ENCODE results near the gene IKZF3.

Gene IKZF3

DNA sequence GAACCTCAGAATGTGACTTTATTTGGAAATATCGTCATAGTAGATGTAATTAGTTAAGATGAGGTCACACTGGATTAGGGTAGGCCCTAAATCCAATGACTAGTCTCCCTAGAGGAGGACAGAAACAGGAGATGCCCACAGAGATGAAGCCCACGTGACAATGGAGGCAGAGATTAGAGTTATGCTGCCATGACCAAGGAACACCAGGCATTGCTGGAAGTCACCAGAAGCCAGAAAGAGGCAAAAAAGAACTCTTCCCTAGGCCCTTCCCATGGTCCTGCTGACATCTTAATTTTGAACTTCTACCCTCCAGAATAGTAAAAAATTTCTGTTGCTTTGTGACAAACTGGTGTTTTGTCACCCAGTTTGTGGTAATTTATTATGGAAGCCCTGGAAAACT is 49.6 kb downstream of the IKZF3 start:
- no peak for FAIRE-seq

DNA sequence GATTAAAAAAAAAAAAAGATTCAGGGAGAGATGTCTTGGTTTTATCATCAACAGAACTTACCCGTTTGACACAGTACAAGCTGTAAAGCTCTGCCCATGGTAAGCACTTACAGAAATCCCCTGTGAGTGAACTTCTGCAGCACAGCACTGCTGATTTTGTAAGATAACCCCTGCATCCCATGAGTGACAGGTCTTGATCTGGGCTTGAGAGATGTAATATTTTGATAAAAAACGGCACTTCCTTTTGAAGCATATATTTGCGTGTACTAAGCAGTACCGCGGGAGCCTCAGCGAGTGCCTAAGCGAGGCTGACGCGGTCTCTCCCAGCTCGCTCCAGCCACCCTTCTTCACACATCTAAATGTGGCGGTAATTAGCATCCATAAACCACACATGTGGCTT is 50.5 kb downstream of the IKZF3 start:
- FAIRE-seq, result no peak

DNA sequence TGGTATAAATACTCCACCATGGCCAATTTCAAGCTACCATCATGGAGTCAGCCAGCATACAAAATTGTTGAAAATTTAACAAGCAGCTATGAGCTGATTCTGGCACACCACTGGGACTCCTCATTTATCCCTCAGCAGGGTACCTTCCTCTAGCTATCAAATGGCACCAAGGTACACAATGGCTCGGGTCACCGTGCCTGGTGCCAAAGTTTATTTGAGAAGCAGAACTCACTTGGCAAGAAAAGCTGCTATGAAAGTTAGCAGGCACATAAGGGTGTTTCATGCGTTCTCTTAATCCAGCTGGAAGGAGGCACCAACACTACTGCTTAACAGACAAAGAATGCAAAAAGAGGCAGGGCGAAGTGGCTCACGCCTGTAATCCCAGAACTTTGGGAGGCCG is 51.6 kb downstream of the IKZF3 start:
- no peak for FAIRE-seq

GRCh38 chr17:39810939-39811728 is 53.0 kb downstream of the IKZF3 start:
- no peak for FAIRE-seq

DNA sequence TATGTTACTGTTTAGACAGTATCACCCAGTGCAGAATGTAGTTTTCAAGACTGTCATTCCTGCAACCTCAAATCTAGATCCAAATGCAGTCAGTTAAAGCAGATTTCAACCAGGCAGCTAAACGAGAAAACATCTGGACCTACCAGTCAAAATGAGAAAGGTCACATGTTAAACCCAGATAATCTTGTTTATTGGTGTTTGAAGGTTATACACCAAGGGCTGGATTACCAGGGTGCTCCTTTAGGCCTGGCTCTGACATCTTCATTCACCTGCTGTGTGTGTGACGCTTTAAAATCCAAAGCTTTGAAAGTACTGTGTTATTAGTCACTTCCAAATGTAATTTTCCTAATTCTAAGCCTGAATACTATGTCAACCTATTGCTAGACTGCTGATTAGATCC is 54.9 kb downstream of the IKZF3 start:
- FAIRE-seq, result no peak

- no peak for FAIRE-seq
Measured at GRCh38 chr17:39808409-39808997, 55.6 kb downstream of the IKZF3 start.

DNA sequence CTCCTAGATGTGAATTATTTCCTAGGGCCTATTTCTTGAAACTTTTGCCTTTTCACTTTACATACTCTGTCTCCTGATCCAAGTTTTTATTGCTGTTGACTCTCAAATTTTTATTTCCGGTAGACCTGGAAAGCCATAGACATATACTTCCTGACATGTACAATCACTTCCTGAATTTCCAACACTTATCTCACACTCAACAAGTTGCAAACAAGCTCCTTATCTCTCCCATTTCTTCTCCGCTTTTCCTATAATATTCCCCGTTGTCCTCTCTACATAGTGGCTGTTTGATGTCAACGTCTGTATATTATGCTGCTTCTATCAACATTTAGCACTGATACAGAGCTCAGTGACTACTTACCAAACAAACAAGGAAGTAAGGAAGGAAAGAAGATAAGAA is 59.3 kb downstream of the IKZF3 start:
- no peak for FAIRE-seq

GRCh38 chr17:39801055-39801454 is 63.1 kb downstream of the IKZF3 start:
- FAIRE-seq, result no peak

GRCh38 chr17:39800540-39800939 is 63.6 kb downstream of the IKZF3 start:
- no peak for FAIRE-seq

- no peak for FAIRE-seq
Measured at GRCh38 chr17:39799395-39799794, 64.7 kb downstream of the IKZF3 start.

- FAIRE-seq, result no peak
Measured at GRCh38 chr17:39794249-39794970, 69.7 kb downstream of the IKZF3 start.

GRCh38 chr17:39793301-39793872 is 70.7 kb downstream of the IKZF3 start:
- FAIRE-seq, result no peak

- FAIRE-seq, result no peak
Measured at GRCh38 chr17:39792526-39793221, 71.4 kb downstream of the IKZF3 start.

GRCh38 chr17:39791111-39791992 is 72.8 kb downstream of the IKZF3 start:
- no peak for FAIRE-seq

DNA sequence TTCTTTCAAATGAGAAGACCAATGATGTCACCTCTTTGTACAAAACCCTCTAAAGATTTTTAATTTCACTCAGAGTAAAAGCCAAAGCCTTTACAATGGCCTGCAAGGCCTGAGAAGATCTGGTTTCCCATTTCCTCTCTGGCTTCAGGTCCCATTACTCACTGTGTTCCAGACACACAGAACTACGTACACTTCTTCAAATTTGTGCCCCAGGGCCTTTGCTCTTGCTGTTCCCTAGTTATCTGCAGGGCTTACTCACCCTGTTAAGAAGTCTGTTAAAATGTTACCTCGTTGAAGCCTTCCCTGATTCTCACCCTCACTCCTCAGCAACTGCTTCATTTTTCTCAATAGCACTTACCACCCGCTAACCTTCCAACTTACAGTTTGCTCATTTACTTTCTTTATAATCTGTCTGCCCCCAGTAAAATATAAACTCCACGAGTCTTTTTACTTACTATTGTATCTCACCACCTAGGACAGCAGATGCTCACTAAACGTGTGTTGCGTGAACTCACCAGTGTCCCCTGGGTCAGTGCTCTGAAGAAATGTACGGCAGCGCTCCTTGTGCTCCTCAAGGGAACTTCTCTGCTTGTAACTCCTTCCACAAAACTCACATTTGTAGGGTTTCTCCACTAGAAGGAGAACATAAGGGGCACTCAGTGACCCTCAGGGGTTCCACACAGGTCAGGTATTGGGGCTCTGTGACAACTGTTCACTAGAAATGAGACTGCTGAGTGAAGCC is 76.2 kb downstream of the IKZF3 start:
- no peak for FAIRE-seq

- FAIRE-seq, result no peak
Measured at GRCh38 chr17:39787041-39787440, 77.1 kb downstream of the IKZF3 start.

DNA sequence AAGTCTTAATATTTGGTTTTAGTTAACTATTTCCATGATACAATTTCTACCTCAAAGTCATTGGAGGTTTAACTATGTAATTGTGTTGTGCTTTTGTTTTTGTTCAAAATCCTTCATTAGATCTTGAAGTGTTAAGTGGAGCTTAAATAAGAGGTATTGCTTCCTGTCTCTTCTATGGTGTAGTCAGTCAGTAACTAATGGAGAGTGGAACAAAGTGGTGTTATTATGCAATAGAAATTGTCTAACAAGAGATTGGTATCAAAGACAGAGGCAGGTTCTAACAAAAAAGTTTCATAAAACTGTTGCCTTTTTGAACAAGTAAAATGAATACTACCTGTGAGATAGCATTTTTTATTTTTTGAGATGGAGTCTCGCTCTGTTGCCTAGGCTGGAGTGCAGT is 81.1 kb downstream of the IKZF3 start:
- no peak for FAIRE-seq

GRCh38 chr17:39782481-39782880 is 81.6 kb downstream of the IKZF3 start:
- no peak for FAIRE-seq

- FAIRE-seq, result no peak
Measured at GRCh38 chr17:39781861-39782213, 82.3 kb downstream of the IKZF3 start.

- no peak for FAIRE-seq
Measured at GRCh38 chr17:39781031-39781860, 82.9 kb downstream of the IKZF3 start.
